ENCODE data around the gene ERICH4. TPM values are rescaled to one million over a fixed set of nuclear protein-coding genes. Genes with fewer than 3 reads are reported as not detected.

The ERICH4 gene
- total and polyA plus RNA-seq, 2 of the 8 experiments (the other 6 are each of a cell fraction or from before 2014, with no cell fraction given): not detected

DNA sequence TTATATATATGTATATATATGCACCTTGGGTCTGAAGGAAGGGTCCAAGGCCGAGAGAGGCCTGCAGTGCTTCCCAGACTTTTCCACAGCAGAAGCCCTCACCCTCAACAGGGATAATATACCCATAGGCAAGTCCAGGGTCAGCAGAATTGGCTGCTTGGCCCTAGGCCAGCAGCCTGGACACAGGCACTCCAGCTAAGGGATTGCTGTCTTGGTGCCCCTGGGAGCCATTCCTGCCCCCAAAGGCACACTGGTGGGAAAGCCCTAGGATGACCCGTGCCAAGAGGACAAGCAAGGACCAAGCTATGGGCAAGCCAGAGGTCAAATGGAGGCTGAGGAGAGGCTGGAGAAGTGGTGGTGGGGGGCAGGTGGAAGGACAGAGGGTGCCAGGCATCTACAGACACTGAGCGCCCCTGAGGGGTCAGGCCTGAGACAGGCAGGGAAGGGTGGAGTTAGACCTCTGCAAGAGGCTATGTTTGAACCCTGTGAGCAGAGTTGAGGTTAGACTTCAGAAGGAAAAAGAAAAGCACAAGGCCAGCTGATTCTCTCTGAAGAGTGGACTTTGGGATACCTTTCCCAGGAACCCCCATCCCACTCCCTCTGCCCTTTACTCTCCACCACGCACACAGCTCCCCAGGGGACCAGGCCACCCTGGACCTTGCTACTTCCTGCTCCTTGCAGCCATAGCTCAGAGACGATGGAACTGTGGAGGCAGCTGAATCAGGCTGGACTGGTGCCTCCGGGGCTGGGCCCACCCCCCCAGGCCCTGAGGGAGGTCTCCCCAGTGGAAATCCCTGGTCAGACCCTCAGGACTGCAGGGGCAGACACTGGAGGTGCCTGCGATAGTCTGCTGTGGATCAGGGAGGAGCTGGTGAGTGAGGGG is at the start of gene ERICH4 (continued):
- TF ChIP-seq SRF (IDR thresholded peaks at IDR 0.05; ENCODE audit: low read depth, low read length) (no peak), KDM1A (IDR thresholded peaks at IDR 0.05; ENCODE audit: borderline replicate concordance, low read length) (no peak)
